IMR-90 (cell line): ENCODE results near the gene ADAMTS6. TPM values are rescaled to one million over a fixed set of nuclear protein-coding genes. Genes with fewer than 3 reads are reported as not detected.

Source experiments
- ATAC-seq: fragments of 200-7000 bp; cut with Tn5 transposase; 2 replicates; pipeline ENCODE4 v1.9.1; 2020; ENCODE audit warnings: low read depth, mild to moderate bottlenecking, moderate library complexity
- BruUV-seq: library from RNA; stranded (reverse); fragments of 400-500 nt; replicated peaks from 2 replicates; lab custom pipeline; 2021; lab: Mats Ljungman, UMichigan
- CTCF ChIA-PET: fragments of 300-600 bp; formaldehyde crosslinking; extraction: SDS; loops from one replicate; lab custom pipeline; 2021; ENCODE audit warnings: antibody characterized with exemption; lab: Yijun Ruan, JAX
- POLR2A ChIA-PET: fragments of 300-600 bp; sonication (Branson Sonifier 250); formaldehyde crosslinking; loops from one replicate; lab custom pipeline; 2022; ENCODE audit warnings: antibody characterized with exemption; ENCODE audit not compliant: unreplicated experiment; lab: Charles Lee
- DNase-seq: peaks from one replicate; pipeline ENCODE4 v3.0.0; 2013
- H2AFZ ChIP-seq: replicated peaks from 2 replicates; pipeline ENCODE3; 2013; ENCODE audit warnings: low read length, mild to moderate bottlenecking; ENCODE audit not compliant: poor library complexity
- H2AK5ac ChIP-seq: 2 replicates; pipeline ENCODE4 v1.6.1; 2013; ENCODE audit warnings: low read depth, low read length, inconsistent platforms
- H2AK9ac ChIP-seq: replicated peaks from 2 replicates; pipeline ENCODE3; 2013; ENCODE audit warnings: mild to moderate bottlenecking, low read depth, low read length, moderate library complexity; ENCODE audit not compliant: poor library complexity
- H2BK120ac ChIP-seq: 2 replicates; pipeline ENCODE4 v1.6.1; 2013; ENCODE audit warnings: low read depth, low read length, inconsistent platforms
- H2BK15ac ChIP-seq: 3 replicates; pipeline ENCODE4 v1.6.1; 2013; ENCODE audit warnings: low read depth, low read length, inconsistent platforms
- H2BK20ac ChIP-seq: 2 replicates; pipeline ENCODE4 v1.6.1; 2013; ENCODE audit warnings: low read depth, mild to moderate bottlenecking, inconsistent platforms, low read length, moderate library complexity
- H2BK5ac ChIP-seq: 2 replicates; pipeline ENCODE4 v1.6.1; 2013; ENCODE audit warnings: mild to moderate bottlenecking, low read depth, low read length, inconsistent platforms; ENCODE audit not compliant: poor library complexity, severe bottlenecking
- H3K14ac ChIP-seq: replicated peaks from 2 replicates; pipeline ENCODE4 v1.6.1; 2013; ENCODE audit warnings: low read depth, low read length, inconsistent platforms
- H3K18ac ChIP-seq: 2 replicates; pipeline ENCODE4 v1.6.1; 2013; ENCODE audit warnings: low read depth, low read length, control low read depth
- H3K23ac ChIP-seq: 2 replicates; pipeline ENCODE4 v1.6.1; 2013; ENCODE audit warnings: low read depth, low read length, inconsistent platforms
- H3K27ac ChIP-seq: 2 replicates; pipeline ENCODE4 v1.5.1; 2013; ENCODE audit warnings: mild to moderate bottlenecking, control low read depth, low read length; ENCODE audit not compliant: insufficient read depth
- H3K27me3 ChIP-seq: 2 replicates; pipeline ENCODE4 v1.6.1; 2013; ENCODE audit warnings: low read length; ENCODE audit not compliant: control insufficient read depth, insufficient read depth
- H3K36me3 ChIP-seq: 2 replicates; pipeline ENCODE4 v1.6.1; 2013; ENCODE audit warnings: low read length, mixed read lengths; ENCODE audit not compliant: control insufficient read depth, insufficient read depth
- H3K4ac ChIP-seq: 2 replicates; pipeline ENCODE4 v1.6.1; 2013; ENCODE audit warnings: low read depth, low read length, inconsistent platforms
- H3K4me1 ChIP-seq: 2 replicates; pipeline ENCODE4 v1.6.1; 2013; ENCODE audit warnings: low read length, mixed read lengths; ENCODE audit not compliant: control insufficient read depth, insufficient read depth
- H3K4me2 ChIP-seq: 2 replicates; pipeline ENCODE4 v1.6.1; 2013; ENCODE audit warnings: low read depth, mild to moderate bottlenecking, control low read depth, low read length, moderate library complexity
- H3K4me3 ChIP-seq: 2 replicates; pipeline ENCODE4 v1.5.1; 2013; ENCODE audit warnings: low read depth, mild to moderate bottlenecking, control low read depth, low read length, moderate library complexity; ENCODE audit not compliant: insufficient read depth
- H3K56ac ChIP-seq: 2 replicates; pipeline ENCODE4 v1.6.1; 2013; ENCODE audit warnings: low read length, inconsistent platforms; ENCODE audit not compliant: insufficient read depth; ENCODE audit errors: extremely low read depth
- H3K79me1 ChIP-seq, 2 experiments: 2 replicates each; pipeline ENCODE4 v1.6.1; 2013; ENCODE audit warnings: low read length in 2 of 2, inconsistent platforms in 1 of 2, low read depth in 1 of 2
- H3K9ac ChIP-seq: 2 replicates; pipeline ENCODE4 v1.6.1; 2013; ENCODE audit warnings: low read depth, low read length, control low read depth
- H3K9me1 ChIP-seq: 2 replicates; pipeline ENCODE4 v1.6.1; 2013; ENCODE audit warnings: low read length, inconsistent platforms; ENCODE audit not compliant: insufficient read depth
- H3K9me3 ChIP-seq: 2 replicates; pipeline ENCODE4 v1.6.1; 2013; ENCODE audit warnings: low read length; ENCODE audit not compliant: control insufficient read depth, insufficient read depth
- H4K20me1 ChIP-seq: 2 replicates; pipeline ENCODE4 v1.6.1; 2013; ENCODE audit warnings: low read length, inconsistent platforms; ENCODE audit not compliant: insufficient read depth
- H4K5ac ChIP-seq: 2 replicates; pipeline ENCODE4 v1.6.1; 2013; ENCODE audit warnings: mild to moderate bottlenecking, low read depth, low read length, control low read depth
- H4K8ac ChIP-seq, 2 experiments: 2 replicates each; pipeline ENCODE4 v1.6.1; 2013; ENCODE audit warnings: low read depth in 2 of 2, low read length in 2 of 2, control low read depth in 1 of 2, inconsistent platforms in 1 of 2
- H4K91ac ChIP-seq: 2 replicates; pipeline ENCODE4 v1.6.1; 2013; ENCODE audit warnings: low read depth, low read length, inconsistent platforms; ENCODE audit not compliant: insufficient read depth
- CEBPB ChIP-seq: IDR thresholded peaks from 2 replicates; pipeline ENCODE4 v1.6.1; 2012; ENCODE audit warnings: low read depth, low read length, improper control_type of control experiment
- CHD1 ChIP-seq: IDR thresholded peaks from 2 replicates; pipeline ENCODE4 v1.6.1; 2012; ENCODE audit warnings: low read depth, low read length, improper control_type of control experiment
- FOS ChIP-seq: fragments of 150-350 bp; IDR thresholded peaks from 2 replicates; pipeline ENCODE4 v1.6.1; 2016; ENCODE audit warnings: low read depth, low read length
- MAFK ChIP-seq: IDR thresholded peaks from 2 replicates; pipeline ENCODE4 v1.6.1; 2012; ENCODE audit warnings: low read depth, low read length, improper control_type of control experiment
- MAZ ChIP-seq: IDR thresholded peaks from 2 replicates; pipeline ENCODE4 v1.6.1; 2012; ENCODE audit warnings: low read depth, mild to moderate bottlenecking, low read length, improper control_type of control experiment, moderate library complexity, borderline replicate concordance
- MXI1 ChIP-seq: IDR thresholded peaks from 2 replicates; pipeline ENCODE4 v1.6.1; 2012; ENCODE audit warnings: low read depth, mild to moderate bottlenecking, low read length, moderate library complexity, borderline replicate concordance
- POLR2A ChIP-seq: IDR thresholded peaks from 2 replicates; pipeline ENCODE4 v1.6.1; 2012; ENCODE audit warnings: mild to moderate bottlenecking, low read depth, low read length
- RCOR1 ChIP-seq: IDR thresholded peaks from 2 replicates; pipeline ENCODE4 v1.6.1; 2012; ENCODE audit warnings: mild to moderate bottlenecking, low read length, improper control_type of control experiment; ENCODE audit not compliant: insufficient replicate concordance
- RFX5 ChIP-seq: IDR thresholded peaks from 2 replicates; pipeline ENCODE4 v1.8.0; 2012; ENCODE audit warnings: low read depth, mild to moderate bottlenecking, low read length, moderate library complexity
- SMC3 ChIP-seq: fragments of 150-350 bp; IDR thresholded peaks from 2 replicates; pipeline ENCODE4 v1.6.1; 2016; ENCODE audit warnings: low read depth, mild to moderate bottlenecking, antibody characterized with exemption, low read length, moderate library complexity
- WGBS, 2 experiments: methylation state at CpG; one replicate each; pipeline versions ENCODE4 v1.1.5 to v1.1.7; 2013; ENCODE audit warnings: missing lambda C conversion rate in 2 of 2; ENCODE audit not compliant: insufficient read length in 1 of 2; ENCODE audit errors: extremely low coverage in 2 of 2; 5-methylcytosine and 5-hydroxymethylcytosine counted together
- dilution Hi-C: fragments of 300-500 bp; cut with HindIII; formaldehyde crosslinking; loops from one replicate; pipeline ENCODE4 v1.14.3; 2018; ENCODE audit warnings: low sequenced_read_pairs; ENCODE audit not compliant: unreplicated experiment
- in situ Hi-C: fragments of 300-500 bp; cut with MboI; formaldehyde crosslinking; loops from 3 replicates; pipeline ENCODE4 v1.14.3; 2019; ENCODE audit warnings: low sequenced_read_pairs, inconsistent platforms, mixed read lengths
- intact Hi-C: fragments of 100-400 bp; cut with micrococcal nuclease; formaldehyde crosslinking; loops from 2 replicates; pipeline ENCODE4 v1.10.0; 2022
- polyA plus RNA-seq, 3 experiments: library from polyadenylated mRNA; depleted of rRNA; stranded (reverse); fragments of >200 nt; gene quantifications; 2 replicates each; pipeline ENCODE4 v1.2.3, GENCODE V29; 2012; ENCODE audit warnings: low replicate concordance in 1 of 3
- total RNA-seq: library from RNA; depleted of rRNA; stranded (reverse); fragments of >200 nt; gene quantifications from 2 replicates; pipeline ENCODE4 v1.2.3, GENCODE V29; 2012
- TF ChIP-seq, protein P1 (sequence below): conservative IDR thresholded peaks from 2 replicates; pipeline ENCODE4 v1.5.1; 2012; ENCODE audit warnings: mild to moderate bottlenecking, low read depth, low read length, improper control_type of control experiment
- TF ChIP-seq, protein P2 (sequence below): fragments of 150-350 bp; IDR thresholded peaks from 2 replicates; pipeline ENCODE4 v1.6.1; 2016; ENCODE audit warnings: low read depth, mild to moderate bottlenecking, low read length, moderate library complexity, borderline replicate concordance
- TF ChIP-seq, protein P3 (sequence below): fragments of 150-350 bp; IDR thresholded peaks from 2 replicates; pipeline ENCODE4 v1.6.1; 2017; ENCODE audit warnings: mild to moderate bottlenecking, antibody characterized with exemption, low read length, low read depth

The ADAMTS6 gene
- total and polyA plus RNA-seq, 2 of the 4 experiments (the other 2 are of a cell fraction): 23.9 to 173 TPM

DNA sequence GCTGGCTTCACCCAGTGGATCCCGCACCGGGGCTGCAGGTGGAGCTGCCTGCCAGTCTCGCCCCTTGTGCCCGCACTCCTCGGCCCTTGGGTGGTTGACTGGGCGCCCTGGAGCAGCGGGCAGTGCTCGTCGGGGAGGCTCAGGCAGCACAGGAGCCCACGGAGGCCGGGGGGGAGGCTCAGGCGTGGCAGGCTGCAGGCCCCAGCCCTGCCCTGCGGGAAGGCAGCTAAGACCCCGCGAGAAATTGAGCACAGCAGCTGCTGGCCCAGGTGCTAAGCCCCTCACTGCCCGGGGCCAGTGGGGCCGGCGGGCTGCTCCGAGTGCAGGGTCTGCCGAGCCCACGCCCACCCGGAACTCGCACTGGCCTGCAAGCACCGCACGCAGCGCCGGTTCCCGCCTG, 3.7 kb upstream of the ADAMTS6 start:
- Histone ChIP-seq H3K9ac (no peak overlapping the region), H3K4me2 (no peak overlapping the region), H2BK15ac (no peak overlapping the region), H3K9me3 (no peaks in the 10 kb centered on the region), H2AK5ac (no peak overlapping the region), H3K9me1 (no peaks in the 10 kb centered on the region), H4K5ac (no peak overlapping the region), H3K36me3 (no peaks in the 10 kb centered on the region), H3K4me1 (peaks cover 2% of the 10 kb centered on the region; the same call in 1 of the 2 replicates), H3K18ac (no peak overlapping the region), H4K91ac (no peak overlapping the region), H2BK5ac (no peak overlapping the region), H2BK20ac (no peak overlapping the region), H3K23ac (no peak overlapping the region), H2BK120ac (no peak overlapping the region), H4K8ac (no peak overlapping the region), H3K14ac (no peak overlapping the region), H3K27me3 (no peaks in the 10 kb centered on the region), H3K4ac (no peak overlapping the region), H3K79me1 (peaks cover 0 to 4% of the 10 kb centered on the region in 2 experiments; a peak in 1 of 4 replicates), H2AK9ac (no peak overlapping the region), H3K27ac (no peak overlapping the region), H3K4me3 (no peak overlapping the region), H2AFZ (no peak overlapping the region), H4K20me1 (no peaks in the 10 kb centered on the region), H3K56ac (no peak overlapping the region)
- no peak for DNase-seq
- dilution Hi-C loops (no loop called here), intact Hi-C loops (no loop called here), in situ Hi-C loops (loop anchor here (10.0 kb wide), 3 partner anchors 381 to 851 kb away; no protein-coding TSS in a partner anchor)
- POLR2A ChIA-PET: no interaction called here
- no TSS peak for BruUV-seq
- WGBS, 2 experiments: 96% methylated on average over 4 of the region's 28 CpGs; no CpG with 5 or more reads in 1 of the 2 experiments
- CTCF ChIA-PET: interaction anchor here (1.5 kb wide), 1 partner anchor 674 kb away, joined by 3 read pairs; no protein-coding TSS in a partner anchor
- no peak for TF ChIP-seq MAZ
- no peak for TF ChIP-seq MAFK
- TF ChIP-seq POLR2A: no peak
- TF ChIP-seq CHD1: no peak
- TF ChIP-seq, protein P1, sequence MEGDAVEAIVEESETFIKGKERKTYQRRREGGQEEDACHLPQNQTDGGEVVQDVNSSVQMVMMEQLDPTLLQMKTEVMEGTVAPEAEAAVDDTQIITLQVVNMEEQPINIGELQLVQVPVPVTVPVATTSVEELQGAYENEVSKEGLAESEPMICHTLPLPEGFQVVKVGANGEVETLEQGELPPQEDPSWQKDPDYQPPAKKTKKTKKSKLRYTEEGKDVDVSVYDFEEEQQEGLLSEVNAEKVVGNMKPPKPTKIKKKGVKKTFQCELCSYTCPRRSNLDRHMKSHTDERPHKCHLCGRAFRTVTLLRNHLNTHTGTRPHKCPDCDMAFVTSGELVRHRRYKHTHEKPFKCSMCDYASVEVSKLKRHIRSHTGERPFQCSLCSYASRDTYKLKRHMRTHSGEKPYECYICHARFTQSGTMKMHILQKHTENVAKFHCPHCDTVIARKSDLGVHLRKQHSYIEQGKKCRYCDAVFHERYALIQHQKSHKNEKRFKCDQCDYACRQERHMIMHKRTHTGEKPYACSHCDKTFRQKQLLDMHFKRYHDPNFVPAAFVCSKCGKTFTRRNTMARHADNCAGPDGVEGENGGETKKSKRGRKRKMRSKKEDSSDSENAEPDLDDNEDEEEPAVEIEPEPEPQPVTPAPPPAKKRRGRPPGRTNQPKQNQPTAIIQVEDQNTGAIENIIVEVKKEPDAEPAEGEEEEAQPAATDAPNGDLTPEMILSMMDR: no peak
- TF ChIP-seq CEBPB: no peak
- no peak for TF ChIP-seq RFX5
- no peak for TF ChIP-seq MXI1
- no peak for TF ChIP-seq FOS
- no peak for TF ChIP-seq RCOR1
- TF ChIP-seq, protein P2, sequence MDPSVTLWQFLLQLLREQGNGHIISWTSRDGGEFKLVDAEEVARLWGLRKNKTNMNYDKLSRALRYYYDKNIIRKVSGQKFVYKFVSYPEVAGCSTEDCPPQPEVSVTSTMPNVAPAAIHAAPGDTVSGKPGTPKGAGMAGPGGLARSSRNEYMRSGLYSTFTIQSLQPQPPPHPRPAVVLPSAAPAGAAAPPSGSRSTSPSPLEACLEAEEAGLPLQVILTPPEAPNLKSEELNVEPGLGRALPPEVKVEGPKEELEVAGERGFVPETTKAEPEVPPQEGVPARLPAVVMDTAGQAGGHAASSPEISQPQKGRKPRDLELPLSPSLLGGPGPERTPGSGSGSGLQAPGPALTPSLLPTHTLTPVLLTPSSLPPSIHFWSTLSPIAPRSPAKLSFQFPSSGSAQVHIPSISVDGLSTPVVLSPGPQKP: no peak
- no peak for TF ChIP-seq SMC3
- TF ChIP-seq, protein P3, sequence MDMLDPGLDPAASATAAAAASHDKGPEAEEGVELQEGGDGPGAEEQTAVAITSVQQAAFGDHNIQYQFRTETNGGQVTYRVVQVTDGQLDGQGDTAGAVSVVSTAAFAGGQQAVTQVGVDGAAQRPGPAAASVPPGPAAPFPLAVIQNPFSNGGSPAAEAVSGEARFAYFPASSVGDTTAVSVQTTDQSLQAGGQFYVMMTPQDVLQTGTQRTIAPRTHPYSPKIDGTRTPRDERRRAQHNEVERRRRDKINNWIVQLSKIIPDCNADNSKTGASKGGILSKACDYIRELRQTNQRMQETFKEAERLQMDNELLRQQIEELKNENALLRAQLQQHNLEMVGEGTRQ: no peak
- ATAC-seq: no peak
